HL-60 (cell line): ENCODE results near the gene APBB2.

Experiments
- CTCF ChIP-seq: IDR thresholded peaks from one replicate; pipeline ENCODE4 v1.5.1; 2011; ENCODE audit warnings: low read length, control low read depth, inconsistent platforms; ENCODE audit not compliant: insufficient read depth
- GABPA ChIP-seq: IDR thresholded peaks from 2 replicates; pipeline ENCODE4 v1.6.1; 2012; ENCODE audit warnings: low read depth
- POLR2AphosphoS5 ChIP-seq: IDR thresholded peaks from 2 replicates; pipeline ENCODE4 v1.6.1; 2012; ENCODE audit warnings: low read depth
- REST ChIP-seq: IDR thresholded peaks from 2 replicates; pipeline ENCODE4 v1.6.1; 2012; ENCODE audit warnings: low read depth; ENCODE audit not compliant: insufficient replicate concordance
- SPI1 ChIP-seq: IDR thresholded peaks from 2 replicates; pipeline ENCODE4 v1.6.1; 2012; ENCODE audit warnings: low read depth, mild to moderate bottlenecking, borderline replicate concordance

- no peak for TF ChIP-seq POLR2AphosphoS5
- no peak for TF ChIP-seq CTCF
- no peak for TF ChIP-seq REST
- no peak for TF ChIP-seq SPI1
- no peak for TF ChIP-seq GABPA
Measured at GRCh38 chr4:40848251-40848650, 366.1 kb downstream of the APBB2 start.
